ENCODE data around the gene FAM200B.
"Not testable (repeated sequence)": the region's sequence is repeated elsewhere in the genome, so short reads cannot be mapped to it uniquely, and the experiment has no call there.

FAM200B gene

GRCh38 chr4:15718465-15718864, 36.8 kb downstream of the FAM200B start:
- H3K9me3 ChIP-seq (ENCODE audit: control insufficient read depth in 1 of 2, low read length in 2 of 2), result no peaks in the 10 kb centered on the region
- H3K4me3 ChIP-seq (ENCODE audit: low read depth in 1 of 2, low read length in 2 of 2), result no peak overlapping the region
- H3K4me1 ChIP-seq (ENCODE audit: control insufficient read depth in 1 of 2, insufficient read depth in 2 of 2, low read length in 2 of 2), result peaks cover 0 to 48% of the 10 kb centered on the region in 2 donors
- no peaks in the 10 kb centered on the region for H3K27me3 ChIP-seq (ENCODE audit: low read depth, low read length)
- H3K27ac ChIP-seq (ENCODE audit: low read length), result no peak overlapping the region
- H3K36me3 ChIP-seq (ENCODE audit: control insufficient read depth in 1 of 2, insufficient read depth in 2 of 2, low read length in 2 of 2), result no peaks in the 10 kb centered on the region

- H3K4me1 ChIP-seq (ENCODE audit: control insufficient read depth in 1 of 2, insufficient read depth in 2 of 2, low read length in 2 of 2), result peaks cover 0 to 46% of the 10 kb centered on the region in 2 donors
- no peak overlapping the region for H3K4me3 ChIP-seq (ENCODE audit: low read depth in 1 of 2, low read length in 2 of 2)
- no peaks in the 10 kb centered on the region for H3K27me3 ChIP-seq (ENCODE audit: low read depth, low read length)
- no peaks in the 10 kb centered on the region for H3K9me3 ChIP-seq (ENCODE audit: control insufficient read depth in 1 of 2, low read length in 2 of 2)
- no peak overlapping the region for H3K27ac ChIP-seq (ENCODE audit: low read length)
- no peaks in the 10 kb centered on the region for H3K36me3 ChIP-seq (ENCODE audit: control insufficient read depth in 1 of 2, insufficient read depth in 2 of 2, low read length in 2 of 2)
These were observed 37.3 kb downstream of the FAM200B start for GRCh38 chr4:15718959-15719358.

GRCh38 chr4:15719506-15719905, 37.9 kb downstream of the FAM200B start:
- H3K4me1 ChIP-seq (ENCODE audit: control insufficient read depth in 1 of 2, insufficient read depth in 2 of 2, low read length in 2 of 2), result peaks cover 0 to 41% of the 10 kb centered on the region in 2 donors

GRCh38 chr4:15720851-15721250, 39.2 kb downstream of the FAM200B start:
- peaks cover 0 to 27% of the 10 kb centered on the region in 2 donors for H3K4me1 ChIP-seq (ENCODE audit: control insufficient read depth in 1 of 2, insufficient read depth in 2 of 2, low read length in 2 of 2)
- no peaks in the 10 kb centered on the region for H3K36me3 ChIP-seq (ENCODE audit: control insufficient read depth in 1 of 2, insufficient read depth in 2 of 2, low read length in 2 of 2)
- H3K9me3 ChIP-seq (ENCODE audit: control insufficient read depth in 1 of 2, low read length in 2 of 2), result no peaks in the 10 kb centered on the region
- no peak overlapping the region for H3K4me3 ChIP-seq (ENCODE audit: low read depth in 1 of 2, low read length in 2 of 2)
- no peak overlapping the region for H3K27ac ChIP-seq (ENCODE audit: low read length)
- no peaks in the 10 kb centered on the region for H3K27me3 ChIP-seq (ENCODE audit: low read depth, low read length)

More at GRCh38 chr4:15719506-15719905, 37.9 kb downstream of the FAM200B start:
- Histone ChIP-seq H3K4me3 (ENCODE audit: low read depth in 1 of 2, low read length in 2 of 2) (no peak overlapping the region), H3K9me3 (ENCODE audit: control insufficient read depth in 1 of 2, low read length in 2 of 2) (no peaks in the 10 kb centered on the region), H3K27me3 (ENCODE audit: low read depth, low read length) (no peaks in the 10 kb centered on the region), H3K27ac (ENCODE audit: low read length) (no peak overlapping the region), H3K36me3 (ENCODE audit: control insufficient read depth in 1 of 2, insufficient read depth in 2 of 2, low read length in 2 of 2) (no peaks in the 10 kb centered on the region)

GRCh38 chr4:15725608-15726007, 44.0 kb downstream of the FAM200B start:
- no peaks in the 10 kb centered on the region for H3K4me1 ChIP-seq (ENCODE audit: control insufficient read depth in 1 of 2, insufficient read depth in 2 of 2, low read length in 2 of 2)
- H3K9me3 ChIP-seq (ENCODE audit: control insufficient read depth in 1 of 2, low read length in 2 of 2), result no peaks in the 10 kb centered on the region
- H3K4me3 ChIP-seq (ENCODE audit: low read depth in 1 of 2, low read length in 2 of 2), result no peak overlapping the region
- peaks cover 0 to 2% of the 10 kb centered on the region in 2 donors for H3K36me3 ChIP-seq (ENCODE audit: control insufficient read depth in 1 of 2, insufficient read depth in 2 of 2, low read length in 2 of 2)
- H3K27me3 ChIP-seq (ENCODE audit: low read depth, low read length), result no peaks in the 10 kb centered on the region
- H3K27ac ChIP-seq (ENCODE audit: low read length), result no peak overlapping the region

- no peaks in the 10 kb centered on the region for H3K27me3 ChIP-seq (ENCODE audit: low read depth, low read length)
- no peaks in the 10 kb centered on the region for H3K4me1 ChIP-seq (ENCODE audit: control insufficient read depth in 1 of 2, insufficient read depth in 2 of 2, low read length in 2 of 2)
- H3K36me3 ChIP-seq (ENCODE audit: control insufficient read depth in 1 of 2, insufficient read depth in 2 of 2, low read length in 2 of 2), result peaks cover 0 to 2% of the 10 kb centered on the region in 2 donors
- no peak overlapping the region for H3K4me3 ChIP-seq (ENCODE audit: low read depth in 1 of 2, low read length in 2 of 2)
- no peaks in the 10 kb centered on the region for H3K9me3 ChIP-seq (ENCODE audit: control insufficient read depth in 1 of 2, low read length in 2 of 2)
- H3K27ac ChIP-seq (ENCODE audit: low read length), result no peak overlapping the region
These were observed 48.4 kb downstream of the FAM200B start for GRCh38 chr4:15729910-15730533.

- H3K27me3 ChIP-seq (ENCODE audit: low read depth, low read length); H3K27ac ChIP-seq (ENCODE audit: low read length); H3K36me3 ChIP-seq (ENCODE audit: control insufficient read depth in 1 of 2, insufficient read depth in 2 of 2, low read length in 2 of 2); H3K4me3 ChIP-seq (ENCODE audit: low read depth in 1 of 2, low read length in 2 of 2); H3K9me3 ChIP-seq (ENCODE audit: control insufficient read depth in 1 of 2, low read length in 2 of 2); H3K4me1 ChIP-seq (ENCODE audit: control insufficient read depth in 1 of 2, insufficient read depth in 2 of 2, low read length in 2 of 2): not testable (repeated sequence)
These were observed 51.4 kb downstream of the FAM200B start for GRCh38 chr4:15733061-15733460.

- Histone ChIP-seq H3K9me3 (ENCODE audit: control insufficient read depth in 1 of 2, low read length in 2 of 2) (no peaks in the 10 kb centered on the region), H3K36me3 (ENCODE audit: control insufficient read depth in 1 of 2, insufficient read depth in 2 of 2, low read length in 2 of 2) (no peaks in the 10 kb centered on the region)
These were observed 53.9 kb downstream of the FAM200B start for GRCh38 chr4:15735536-15735935.

GRCh38 chr4:15736514-15737050, 55.0 kb downstream of the FAM200B start:
- no peaks in the 10 kb centered on the region for H3K9me3 ChIP-seq (ENCODE audit: control insufficient read depth in 1 of 2, low read length in 2 of 2)
- no peaks in the 10 kb centered on the region for H3K27me3 ChIP-seq (ENCODE audit: low read depth, low read length)
- no peak overlapping the region for H3K4me3 ChIP-seq (ENCODE audit: low read depth in 1 of 2, low read length in 2 of 2)
- no peaks in the 10 kb centered on the region for H3K4me1 ChIP-seq (ENCODE audit: control insufficient read depth in 1 of 2, insufficient read depth in 2 of 2, low read length in 2 of 2)
- H3K36me3 ChIP-seq (ENCODE audit: control insufficient read depth in 1 of 2, insufficient read depth in 2 of 2, low read length in 2 of 2), result no peaks in the 10 kb centered on the region
- H3K27ac ChIP-seq (ENCODE audit: low read length), result no peak overlapping the region

More at GRCh38 chr4:15735536-15735935, 53.9 kb downstream of the FAM200B start:
- Histone ChIP-seq H3K4me3 (ENCODE audit: low read depth in 1 of 2, low read length in 2 of 2) (no peak overlapping the region), H3K4me1 (ENCODE audit: control insufficient read depth in 1 of 2, insufficient read depth in 2 of 2, low read length in 2 of 2) (no peaks in the 10 kb centered on the region), H3K27ac (ENCODE audit: low read length) (no peak overlapping the region), H3K27me3 (ENCODE audit: low read depth, low read length) (no peaks in the 10 kb centered on the region)

GRCh38 chr4:15737255-15737654, 55.6 kb downstream of the FAM200B start:
- H3K27ac ChIP-seq (ENCODE audit: low read length), result no peak overlapping the region
- H3K4me1 ChIP-seq (ENCODE audit: control insufficient read depth in 1 of 2, insufficient read depth in 2 of 2, low read length in 2 of 2), result no peaks in the 10 kb centered on the region
- no peaks in the 10 kb centered on the region for H3K36me3 ChIP-seq (ENCODE audit: control insufficient read depth in 1 of 2, insufficient read depth in 2 of 2, low read length in 2 of 2)
- H3K9me3 ChIP-seq (ENCODE audit: control insufficient read depth in 1 of 2, low read length in 2 of 2), result no peaks in the 10 kb centered on the region
- no peak overlapping the region for H3K4me3 ChIP-seq (ENCODE audit: low read depth in 1 of 2, low read length in 2 of 2)
- no peaks in the 10 kb centered on the region for H3K27me3 ChIP-seq (ENCODE audit: low read depth, low read length)

GRCh38 chr4:15738877-15739276, 57.2 kb downstream of the FAM200B start:
- no peaks in the 10 kb centered on the region for H3K27me3 ChIP-seq (ENCODE audit: low read depth, low read length)
- H3K4me3 ChIP-seq (ENCODE audit: low read depth in 1 of 2, low read length in 2 of 2), result no peak overlapping the region
- no peaks in the 10 kb centered on the region for H3K4me1 ChIP-seq (ENCODE audit: control insufficient read depth in 1 of 2, insufficient read depth in 2 of 2, low read length in 2 of 2)
- H3K9me3 ChIP-seq (ENCODE audit: control insufficient read depth in 1 of 2, low read length in 2 of 2), result no peaks in the 10 kb centered on the region
- no peak overlapping the region for H3K27ac ChIP-seq (ENCODE audit: low read length)
- H3K36me3 ChIP-seq (ENCODE audit: control insufficient read depth in 1 of 2, insufficient read depth in 2 of 2, low read length in 2 of 2), result no peaks in the 10 kb centered on the region

All from muscle layer of duodenum (tissue), 2 donors.